ENCODE measurements around the gene CARMIL3.
A peak's percentile ranks its signal among the peaks of the same experiment; 100 is the strongest.

Gene CARMIL3

GRCh38 chr14:24113379-24113800 lies 61.6 kb downstream of the CARMIL3 start:
- DNase-seq (ENCODE audit: extremely low read depth, low read depth): no peak
- TF ChIP-seq, protein P1, sequence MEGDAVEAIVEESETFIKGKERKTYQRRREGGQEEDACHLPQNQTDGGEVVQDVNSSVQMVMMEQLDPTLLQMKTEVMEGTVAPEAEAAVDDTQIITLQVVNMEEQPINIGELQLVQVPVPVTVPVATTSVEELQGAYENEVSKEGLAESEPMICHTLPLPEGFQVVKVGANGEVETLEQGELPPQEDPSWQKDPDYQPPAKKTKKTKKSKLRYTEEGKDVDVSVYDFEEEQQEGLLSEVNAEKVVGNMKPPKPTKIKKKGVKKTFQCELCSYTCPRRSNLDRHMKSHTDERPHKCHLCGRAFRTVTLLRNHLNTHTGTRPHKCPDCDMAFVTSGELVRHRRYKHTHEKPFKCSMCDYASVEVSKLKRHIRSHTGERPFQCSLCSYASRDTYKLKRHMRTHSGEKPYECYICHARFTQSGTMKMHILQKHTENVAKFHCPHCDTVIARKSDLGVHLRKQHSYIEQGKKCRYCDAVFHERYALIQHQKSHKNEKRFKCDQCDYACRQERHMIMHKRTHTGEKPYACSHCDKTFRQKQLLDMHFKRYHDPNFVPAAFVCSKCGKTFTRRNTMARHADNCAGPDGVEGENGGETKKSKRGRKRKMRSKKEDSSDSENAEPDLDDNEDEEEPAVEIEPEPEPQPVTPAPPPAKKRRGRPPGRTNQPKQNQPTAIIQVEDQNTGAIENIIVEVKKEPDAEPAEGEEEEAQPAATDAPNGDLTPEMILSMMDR (IDR thresholded peaks at IDR 0.05; ENCODE audit: low read depth, low read length): no peak

DNA sequence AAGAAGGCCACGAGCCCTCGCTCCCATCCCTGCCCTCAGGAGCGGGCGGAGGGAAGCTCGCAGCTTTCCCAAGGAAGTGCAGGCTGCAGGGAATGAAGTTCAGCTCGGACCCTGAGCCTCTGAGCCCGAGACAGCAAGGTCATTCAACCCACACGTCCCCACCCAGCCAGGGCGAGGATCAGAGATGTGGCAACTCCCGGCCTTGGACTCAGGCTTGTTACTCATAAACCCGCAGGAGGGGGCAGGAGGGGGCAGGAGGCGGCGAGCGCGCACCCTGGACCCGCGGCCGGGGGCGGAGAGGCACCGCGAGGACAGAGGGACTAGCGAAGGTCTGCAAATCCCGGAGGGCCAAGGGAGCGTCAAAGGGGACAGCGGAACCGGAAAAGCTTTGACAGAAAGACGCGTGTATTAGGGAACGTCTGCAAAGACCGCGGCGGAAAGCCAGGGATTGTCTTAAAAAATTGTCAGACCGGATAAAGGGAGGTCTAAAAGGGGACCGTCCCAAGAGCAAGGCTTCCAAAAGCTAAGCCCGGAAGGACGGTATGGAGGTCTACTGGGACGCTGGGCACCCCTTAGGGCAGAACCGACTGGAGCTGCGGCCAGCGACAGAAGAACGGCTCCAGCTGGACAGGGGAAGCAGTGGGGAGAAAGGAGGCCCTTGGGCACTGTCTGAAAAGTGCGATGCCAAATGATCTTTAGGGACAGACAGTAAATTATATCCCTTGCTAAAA lies 62.2 kb downstream of the CARMIL3 start:
- TF ChIP-seq, protein P1 (IDR thresholded peaks at IDR 0.05; ENCODE audit: low read depth, low read length): no peak
- peak; percentile 53 for DNase-seq (ENCODE audit: extremely low read depth, low read depth)

DNA sequence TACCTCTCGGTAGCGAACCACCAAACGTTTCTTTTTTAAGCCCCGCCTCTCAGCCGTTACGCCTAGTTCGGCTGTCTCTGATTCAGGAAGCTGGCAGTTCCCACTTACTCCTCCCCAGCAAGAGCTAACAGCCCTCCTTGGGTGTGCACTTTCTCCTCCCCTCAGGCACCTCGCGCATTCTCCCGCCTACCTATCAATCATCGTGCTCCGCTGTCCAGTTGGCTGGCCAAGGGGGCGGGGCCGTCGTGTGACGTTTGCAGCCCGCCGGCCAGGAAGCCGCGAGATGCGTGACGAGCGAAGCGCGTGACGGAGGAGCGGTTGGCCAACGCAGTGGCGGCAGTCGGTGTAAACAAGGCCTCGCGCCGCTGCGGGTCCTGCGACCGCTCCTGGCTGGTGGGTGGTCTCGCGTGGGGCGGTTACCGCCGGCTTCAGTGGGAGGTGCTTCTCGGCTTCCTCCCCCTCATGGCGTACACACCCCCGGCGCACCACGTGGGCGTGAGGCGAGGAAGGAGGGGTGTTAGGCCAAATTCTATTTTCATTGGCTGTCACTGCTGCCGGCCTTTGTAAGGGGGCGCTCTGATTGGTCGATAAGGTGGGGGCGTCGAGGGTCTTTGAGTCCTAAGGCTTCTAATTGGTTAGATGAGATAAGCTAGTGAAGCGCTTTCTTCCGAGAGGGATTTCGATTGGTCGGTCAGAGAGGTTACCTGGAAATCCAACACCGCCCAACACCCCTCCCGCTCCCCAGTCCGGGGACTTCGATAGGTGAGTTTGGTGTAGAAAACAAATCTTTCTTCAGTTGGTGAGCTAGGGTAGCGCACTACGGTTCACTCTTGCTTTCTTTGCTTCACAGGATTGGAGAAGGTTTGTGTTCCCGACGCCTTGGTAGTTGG lies 63.0 kb downstream of the CARMIL3 start, which contains the start of the genes DCAF11 and NRL:
Gene DCAF11 (plus strand): TSS at position 246 of the 890 bp plus-strand sequence. CDS start 818 bp downstream, outside the sequence.
Gene NRL (minus strand): TSS at position 418 of the 890 bp plus-strand sequence. CDS start 32,101 bp downstream, outside the sequence.
- TF ChIP-seq, protein P1 (IDR thresholded peaks at IDR 0.05; ENCODE audit: low read depth, low read length): no peak
- peak; percentile 99 for DNase-seq (ENCODE audit: extremely low read depth, low read depth)

DNA sequence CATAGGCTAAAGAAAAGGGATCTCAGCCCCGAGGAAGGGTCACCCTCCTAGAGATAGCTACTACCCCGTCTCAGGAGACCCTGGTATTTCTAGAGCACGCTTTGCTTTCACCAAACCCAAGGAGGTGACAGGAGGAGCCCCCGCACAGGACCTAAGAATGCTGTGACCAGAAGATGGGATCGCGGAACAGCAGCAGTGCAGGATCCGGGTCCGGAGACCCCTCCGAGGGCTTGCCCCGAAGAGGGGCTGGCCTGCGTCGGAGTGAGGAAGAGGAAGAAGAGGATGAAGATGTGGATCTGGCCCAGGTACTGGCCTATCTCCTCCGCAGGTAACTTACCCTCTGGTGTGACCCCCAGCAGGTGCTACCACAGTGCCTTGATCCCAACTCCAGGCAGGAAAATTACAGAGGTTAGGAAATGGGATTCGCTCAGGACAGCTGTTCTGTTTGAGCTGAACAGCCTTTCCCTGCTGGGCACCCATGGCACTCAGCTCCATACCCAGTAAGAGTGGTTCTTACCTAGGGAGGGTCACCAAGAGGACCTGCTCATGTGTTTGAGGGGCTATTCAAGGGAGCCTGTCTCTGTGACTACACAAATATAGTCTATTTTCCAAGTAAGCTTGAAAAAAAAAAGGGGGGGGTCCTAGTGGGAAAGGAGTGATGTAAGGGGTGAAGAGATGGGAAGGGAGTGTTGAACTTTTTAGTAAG lies 63.8 kb downstream of the CARMIL3 start:
- TF ChIP-seq, protein P1 (IDR thresholded peaks at IDR 0.05; ENCODE audit: low read depth, low read length): no peak
- DNase-seq (ENCODE audit: extremely low read depth, low read depth): no peak

- TF ChIP-seq, protein P1 (IDR thresholded peaks at IDR 0.05; ENCODE audit: low read depth, low read length): no peak
- DNase-seq (ENCODE audit: extremely low read depth, low read depth): no peak
Observed at GRCh38 chr14:24116128-24116814, 64.5 kb downstream of the CARMIL3 start.

DNA sequence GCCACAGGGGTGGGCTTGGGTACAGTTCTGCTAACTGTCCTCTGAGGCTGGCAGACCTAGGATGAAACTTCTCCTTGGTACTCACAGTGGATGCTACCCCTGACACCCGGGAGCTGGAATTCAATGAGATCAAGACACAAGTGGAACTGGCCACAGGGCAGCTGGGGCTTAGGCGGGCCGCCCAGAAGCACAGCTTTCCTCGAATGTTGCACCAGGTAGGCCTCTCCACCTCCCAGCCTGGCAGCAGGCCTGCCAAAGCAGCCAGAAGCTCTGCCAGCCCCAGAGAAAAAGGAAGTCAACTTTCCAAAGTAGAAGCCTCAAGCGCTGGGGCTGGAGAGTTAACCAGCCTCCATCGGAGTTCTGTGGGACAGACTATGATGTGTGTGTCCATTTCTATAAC lies 65.4 kb downstream of the CARMIL3 start:
- DNase-seq (ENCODE audit: extremely low read depth, low read depth): no peak
- TF ChIP-seq, protein P1 (IDR thresholded peaks at IDR 0.05; ENCODE audit: low read depth, low read length): no peak
